Upper lobe of left lung (tissue), 6 donors: ENCODE results near the gene HERC4. TPM values are rescaled to one million over a fixed set of nuclear protein-coding genes. Genes with fewer than 3 reads are reported as not detected.
"Not testable (repeated sequence)": the region's sequence is repeated elsewhere in the genome, so short reads cannot be mapped to it uniquely, and the experiment has no call there.

ENCODE experiments used
- ATAC-seq, 2 donors: fragments of 200-7000 bp; cut with Tn5 transposase; one replicate each; pipeline ENCODE4 v1.9.1; 2022; ENCODE audit warnings: mild to moderate bottlenecking in 2 of 2, moderate library complexity in 2 of 2; ENCODE audit not compliant: low FRiP score in 2 of 2
- DNase-seq, 2 donors: peaks; one replicate each; pipeline ENCODE4 v3.0.0-alpha.2; 2019 to 2020
- H3K27ac ChIP-seq, 4 donors: fragments of 200-600 bp; sonication (generic); one replicate each; pipeline ENCODE4 v1.5.1; 2016 to 2019
- H3K27me3 ChIP-seq, 4 donors: fragments of 200-600 bp; sonication (generic); one replicate each; pipeline ENCODE4 v1.5.1; 2017 to 2019
- H3K36me3 ChIP-seq, 4 donors: fragments of 200-600 bp; sonication (generic); one replicate each; pipeline ENCODE4 v1.5.1; 2016 to 2019
- H3K4me1 ChIP-seq, 4 donors: fragments of 200-600 bp; sonication (generic); one replicate each; pipeline ENCODE4 v1.5.1; 2018 to 2019
- H3K4me3 ChIP-seq, 4 donors: fragments of 200-600 bp; sonication (generic); one replicate each; pipeline ENCODE4 v1.5.1; 2017 to 2019; ENCODE audit warnings: mild to moderate bottlenecking in 2 of 4, moderate library complexity in 1 of 4
- H3K9me3 ChIP-seq, 4 donors: fragments of 200-600 bp; sonication (generic); one replicate each; pipeline ENCODE4 v1.5.1; 2018 to 2019
- CTCF ChIP-seq, 6 experiments: fragments of 450-650 bp in 4 of 6; fragments of 200-600 bp in 2 of 6; sonication (generic) in 2 of 6; IDR thresholded peaks; one replicate each; pipeline ENCODE4 v1.5.1; 2016 to 2019; ENCODE audit warnings: antibody characterized with exemption in 6 of 6
- EP300 ChIP-seq, 4 donors: sonication (generic); formaldehyde crosslinking; IDR thresholded peaks; one replicate each; pipeline ENCODE4 v1.5.1; 2017; ENCODE audit warnings: antibody characterized with exemption in 4 of 4, control low read depth in 2 of 4
- POLR2A ChIP-seq, 4 donors: fragments of 450-650 bp; IDR thresholded peaks; one replicate each; pipeline ENCODE4 v1.5.1; 2016 to 2017; ENCODE audit warnings: antibody characterized with exemption in 4 of 4, mild to moderate bottlenecking in 2 of 4
- POLR2AphosphoS5 ChIP-seq, 2 donors: sonication (generic); formaldehyde crosslinking; IDR thresholded peaks; one replicate each; pipeline ENCODE4 v1.5.1; 2017; ENCODE audit warnings: antibody characterized with exemption in 2 of 2
- WGBS, 2 donors: methylation state at CpG; one replicate each; pipeline ENCODE4 v1.1.5; 2017 to 2018; 5-methylcytosine and 5-hydroxymethylcytosine counted together
- total RNA-seq, 6 donors: library from RNA; depleted of rRNA in 4 of 6; stranded (reverse); fragments of >200 nt in 4 of 6; gene quantifications; one replicate each; pipeline versions ENCODE4 v1.1.0 to v1.2.1, GENCODE V29; 2016 to 2021
- donor health status: DM: no; HTN: no; CAD: no; lungs with moderate emphysema.
- donor health status: DM: no; HTN: yes; CAD: no; lungs with severe emphysema.

Gene HERC4
- total RNA-seq, 6 donors from 2014 or later = 32.1 to 82.5 (median 46.7) TPM

- H3K27me3 ChIP-seq = no peaks in the 10 kb centered on the region
- TF ChIP-seq POLR2A (IDR thresholded peaks at IDR 0.05) (no peak), EP300 (IDR thresholded peaks at IDR 0.05) (no peak), CTCF (IDR thresholded peaks at IDR 0.05) (no peak), POLR2AphosphoS5 (IDR thresholded peaks at IDR 0.05) (no peak)
- no peaks in the 10 kb centered on the region for H3K36me3 ChIP-seq
- DNase-seq (no peak), ATAC-seq (no peak)
- no peaks in the 10 kb centered on the region for H3K4me1 ChIP-seq
- H3K27ac ChIP-seq = no peak overlapping the region
- no peak overlapping the region for H3K4me3 ChIP-seq
- H3K9me3 ChIP-seq = no peaks in the 10 kb centered on the region
- 82 to 92% methylated on average over 6 of the region's 6 CpGs for WGBS, 2 donors
Measured at GRCh38 chr10:68081916-68082315, 6.8 kb upstream of the HERC4 start.

GRCh38 chr10:68080853-68081431, 5.9 kb upstream of the HERC4 start:
- Histone ChIP-seq H3K4me1 (no peaks in the 10 kb centered on the region), H3K4me3 (no peak overlapping the region), H3K27ac (no peak overlapping the region), H3K36me3 (no peaks in the 10 kb centered on the region), H3K9me3 (no peaks in the 10 kb centered on the region), H3K27me3 (no peaks in the 10 kb centered on the region)
- 72 to 77% methylated on average over 5 of the region's 5 CpGs for WGBS, 2 donors
- ATAC-seq (no peak), DNase-seq (no peak)
- TF ChIP-seq POLR2AphosphoS5 (IDR thresholded peaks at IDR 0.05) (no peak), POLR2A (IDR thresholded peaks at IDR 0.05) (no peak), CTCF (IDR thresholded peaks at IDR 0.05) (no peak), EP300 (IDR thresholded peaks at IDR 0.05) (no peak)

- TF ChIP-seq POLR2AphosphoS5 (IDR thresholded peaks at IDR 0.05) (no peak), EP300 (IDR thresholded peaks at IDR 0.05) (no peak), POLR2A (IDR thresholded peaks at IDR 0.05) (no peak), CTCF (IDR thresholded peaks at IDR 0.05) (no peak)
- H3K4me3 ChIP-seq = no peak overlapping the region
- H3K9me3 ChIP-seq = no peaks in the 10 kb centered on the region
- DNase-seq (no peak), ATAC-seq (no peak)
- no peak overlapping the region for H3K27ac ChIP-seq
- peaks cover 4 to 5% (median 5%) of the 10 kb centered on the region in 4 donors for H3K4me1 ChIP-seq
- 94 to 100% methylated on average over 1 of the region's 1 CpG for WGBS, 2 donors
- H3K27me3 ChIP-seq = no peaks in the 10 kb centered on the region
- no peaks in the 10 kb centered on the region for H3K36me3 ChIP-seq
Measured at GRCh38 chr10:68079434-68079833, 4.4 kb upstream of the HERC4 start.

- Histone ChIP-seq H3K36me3 (no peaks in the 10 kb centered on the region), H3K27me3 (no peaks in the 10 kb centered on the region), H3K4me3 (no peak overlapping the region), H3K27ac (no peak overlapping the region), H3K4me1 (peaks cover 20 to 24% (median 23%) of the 10 kb centered on the region in 4 donors), H3K9me3 (no peaks in the 10 kb centered on the region)
- no peak for DNase-seq
- TF ChIP-seq CTCF (IDR thresholded peaks at IDR 0.05) = no peak
- no peak for TF ChIP-seq POLR2AphosphoS5 (IDR thresholded peaks at IDR 0.05)
- no peak for TF ChIP-seq POLR2A (IDR thresholded peaks at IDR 0.05)
- no peak for TF ChIP-seq EP300 (IDR thresholded peaks at IDR 0.05)
- 97 to 99% methylated on average over 5 of the region's 5 CpGs for WGBS, 2 donors
- no peak for ATAC-seq
Measured at GRCh38 chr10:68077026-68077425, 1.9 kb upstream of the HERC4 start.

- H3K27me3 ChIP-seq, ATAC-seq, H3K36me3 ChIP-seq, H3K9me3 ChIP-seq, H3K27ac ChIP-seq, H3K4me3 ChIP-seq: not testable (repeated sequence)
- H3K4me1 ChIP-seq = peaks cover 23 to 33% (median 30%) of the 10 kb centered on the region in 4 donors
- WGBS, 2 donors = 95 to 97% methylated on average over 15 of the region's 15 CpGs
- DNase-seq = peak in 1 of 2 donors; percentile 22
Measured at GRCh38 chr10:68076081-68076480, 998 bp upstream of the HERC4 start.
